ENCODE measurements around the gene ABCD3. TPM values are rescaled to one million over a fixed set of nuclear protein-coding genes. Genes with fewer than 3 reads are reported as not detected.

The ABCD3 gene
- total RNA-seq, 1 experiment from 2014 or later = 48.8 TPM

DNA sequence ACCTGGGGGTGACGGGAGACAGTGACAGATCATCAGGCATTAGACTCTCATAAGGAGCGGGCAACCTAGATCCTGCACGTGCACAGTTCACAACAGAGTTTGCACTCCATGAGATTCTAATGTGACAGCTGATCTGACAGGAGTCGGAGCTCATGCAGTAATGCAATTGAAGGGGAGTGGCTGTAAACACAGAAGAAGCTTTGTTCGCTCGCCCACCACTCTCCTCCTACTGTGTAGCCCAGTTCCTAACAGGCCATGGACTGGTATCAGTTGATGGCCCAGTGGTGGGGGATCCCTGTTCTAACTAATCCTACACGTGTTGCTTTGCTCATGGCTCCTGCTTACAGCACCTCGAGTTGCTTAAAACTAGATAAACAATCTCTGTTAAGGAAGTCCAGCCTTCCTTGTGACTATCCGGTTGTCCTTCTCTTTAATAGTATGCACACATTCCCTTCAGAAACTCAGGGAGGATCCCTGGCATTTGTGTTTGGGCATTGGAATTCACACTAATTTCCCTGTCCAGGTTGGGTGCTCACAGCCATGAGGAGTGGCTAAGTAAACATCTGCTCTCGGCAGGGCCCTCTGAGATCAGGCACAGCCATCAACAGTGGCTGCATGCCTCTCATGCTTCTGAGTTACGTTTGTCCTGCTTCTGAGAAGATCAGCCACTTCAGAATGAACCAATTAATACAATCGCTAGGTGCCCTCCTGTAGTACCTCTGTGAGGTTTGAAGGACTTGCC is 144.5 kb downstream of the ABCD3 start:
- Histone ChIP-seq H3K36me3 (ENCODE audit: control insufficient read depth in 1 of 2, insufficient read depth in 2 of 2, low read length in 2 of 2) (no peaks in the 10 kb centered on the region), H3K9me2 (ENCODE audit: insufficient read depth) (no peaks in the 10 kb centered on the region), H3K4me1 (ENCODE audit: control insufficient read depth in 1 of 2, insufficient read depth in 2 of 2, low read length in 2 of 2) (peaks cover 3 to 14% of the 10 kb centered on the region in 2 experiments; a peak in 2 of 4 replicates), H2AFZ (ENCODE audit: low read depth, low read length, poor library complexity, severe bottlenecking) (no peak overlapping the region), H3K9me3 (ENCODE audit: control insufficient read depth in 1 of 2, insufficient read depth in 1 of 2, low read depth in 1 of 2, low read length in 2 of 2) (no peaks in the 10 kb centered on the region), H3K79me2 (ENCODE audit: insufficient read depth, low read length) (no peaks in the 10 kb centered on the region), H3K4me2 (ENCODE audit: low read length) (no peak overlapping the region), H3K27ac (ENCODE audit: low read depth, low read length) (no peak overlapping the region), H4K20me1 (ENCODE audit: insufficient read depth) (no peaks in the 10 kb centered on the region), H3K27me3 (ENCODE audit: insufficient read depth, low read length) (no peaks in the 10 kb centered on the region), H3K4me3 (replicated peaks in 1 of 2; ENCODE audit: low read depth in 1 of 2, low read length in 2 of 2) (no peak overlapping the region), H3K9ac (ENCODE audit: low read length) (no peak overlapping the region)
- POLR2A ChIA-PET = no interaction called here
- TF ChIP-seq ZNF274 (IDR thresholded peaks at IDR 0.05; ENCODE audit: low read depth, low read length) (no peak), ELF1 (IDR thresholded peaks at IDR 0.05; ENCODE audit: borderline replicate concordance, low read depth) (no peak)
- RAD21 ChIA-PET (ENCODE audit: low non-redundant PET in 1 of 2, low total read pairs in 2 of 2, uncharacterized antibody in 2 of 2, unreplicated experiment in 2 of 2) = no interaction called here
- no peak for DNase-seq (ENCODE audit: low read depth, low spot score)
- BruUV-seq (replicated peaks) = no TSS peak
- CTCF ChIA-PET = no interaction called here
- intact Hi-C loops (cut with micrococcal nuclease) = no loop called here
- no peak for ATAC-seq

DNA sequence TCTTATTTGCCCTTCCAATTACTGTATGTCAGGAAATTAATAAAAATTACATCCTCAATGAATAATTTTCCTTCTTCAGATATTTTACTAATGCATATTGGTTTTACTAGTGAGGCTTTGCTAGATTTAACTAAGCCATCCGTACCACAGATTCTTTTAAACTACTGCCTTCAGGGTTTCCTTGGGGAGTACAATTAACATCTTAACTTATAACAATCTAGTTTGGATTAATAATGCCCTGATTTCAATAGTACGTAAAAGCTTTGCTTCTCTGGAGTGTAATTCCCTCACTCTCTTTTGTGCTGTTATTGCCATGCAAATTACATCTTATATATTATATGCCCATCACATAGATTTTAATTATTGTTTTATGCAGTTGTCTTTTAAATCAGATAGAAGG is 147.7 kb downstream of the ABCD3 start:
- H3K9me2 ChIP-seq (ENCODE audit: insufficient read depth) = no peaks in the 10 kb centered on the region
- POLR2A ChIA-PET = no interaction called here
- peaks cover 3 to 8% of the 10 kb centered on the region in 2 experiments; a peak in 2 of 4 replicates for H3K4me1 ChIP-seq (ENCODE audit: control insufficient read depth in 1 of 2, insufficient read depth in 2 of 2, low read length in 2 of 2)
- DNase-seq (ENCODE audit: low read depth, low spot score) (no peak), ATAC-seq (no peak)
- intact Hi-C loops (cut with micrococcal nuclease) = no loop called here
- no peak overlapping the region for H3K4me3 ChIP-seq (replicated peaks in 1 of 2; ENCODE audit: low read depth in 1 of 2, low read length in 2 of 2)
- no peaks in the 10 kb centered on the region for H3K9me3 ChIP-seq (ENCODE audit: control insufficient read depth in 1 of 2, insufficient read depth in 1 of 2, low read depth in 1 of 2, low read length in 2 of 2)
- no peaks in the 10 kb centered on the region for H3K36me3 ChIP-seq (ENCODE audit: control insufficient read depth in 1 of 2, insufficient read depth in 2 of 2, low read length in 2 of 2)
- H3K27ac ChIP-seq (ENCODE audit: low read depth, low read length) = no peak overlapping the region
- no peak overlapping the region for H3K9ac ChIP-seq (ENCODE audit: low read length)
- H2AFZ ChIP-seq (ENCODE audit: low read depth, low read length, poor library complexity, severe bottlenecking) = no peak overlapping the region
- CTCF ChIA-PET = no interaction called here
- no TSS peak for BruUV-seq (replicated peaks)
- no peak overlapping the region for H3K4me2 ChIP-seq (ENCODE audit: low read length)
- RAD21 ChIA-PET (ENCODE audit: low non-redundant PET in 1 of 2, low total read pairs in 2 of 2, uncharacterized antibody in 2 of 2, unreplicated experiment in 2 of 2) = no interaction called here
- H3K79me2 ChIP-seq (ENCODE audit: insufficient read depth, low read length) = no peaks in the 10 kb centered on the region
- no peaks in the 10 kb centered on the region for H3K27me3 ChIP-seq (ENCODE audit: insufficient read depth, low read length)
- H4K20me1 ChIP-seq (ENCODE audit: insufficient read depth) = no peaks in the 10 kb centered on the region
- no peak for TF ChIP-seq CBX3 (IDR thresholded peaks at IDR 0.05; ENCODE audit: low read depth)
- TF ChIP-seq ZFX (IDR thresholded peaks at IDR 0.05) = no peak
- no peak for TF ChIP-seq EGR1 (IDR thresholded peaks at IDR 0.05; ENCODE audit: low read depth)
- TF ChIP-seq SRF (IDR thresholded peaks at IDR 0.05; ENCODE audit: low read depth) = no peak
- TF ChIP-seq TCF7L2 (IDR thresholded peaks at IDR 0.05; ENCODE audit: borderline replicate concordance, extremely low read depth, insufficient read depth, insufficient read length) = no peak
- TF ChIP-seq EZH2phosphoT487 (IDR thresholded peaks at IDR 0.05; ENCODE audit: borderline replicate concordance) = no peak
- no peak for TF ChIP-seq EZH2 (IDR thresholded peaks at IDR 0.05)
- no peak for TF ChIP-seq JUND (IDR thresholded peaks at IDR 0.05)
- TF ChIP-seq ZBTB33 (IDR thresholded peaks at IDR 0.05; ENCODE audit: extremely low read depth, insufficient replicate concordance, low read length) = no peak
- TF ChIP-seq SIN3A (IDR thresholded peaks at IDR 0.05; ENCODE audit: low read depth) = no peak
- no peak for TF ChIP-seq RAD21 (IDR thresholded peaks at IDR 0.05; ENCODE audit: low read depth)
- TF ChIP-seq, protein P1, sequence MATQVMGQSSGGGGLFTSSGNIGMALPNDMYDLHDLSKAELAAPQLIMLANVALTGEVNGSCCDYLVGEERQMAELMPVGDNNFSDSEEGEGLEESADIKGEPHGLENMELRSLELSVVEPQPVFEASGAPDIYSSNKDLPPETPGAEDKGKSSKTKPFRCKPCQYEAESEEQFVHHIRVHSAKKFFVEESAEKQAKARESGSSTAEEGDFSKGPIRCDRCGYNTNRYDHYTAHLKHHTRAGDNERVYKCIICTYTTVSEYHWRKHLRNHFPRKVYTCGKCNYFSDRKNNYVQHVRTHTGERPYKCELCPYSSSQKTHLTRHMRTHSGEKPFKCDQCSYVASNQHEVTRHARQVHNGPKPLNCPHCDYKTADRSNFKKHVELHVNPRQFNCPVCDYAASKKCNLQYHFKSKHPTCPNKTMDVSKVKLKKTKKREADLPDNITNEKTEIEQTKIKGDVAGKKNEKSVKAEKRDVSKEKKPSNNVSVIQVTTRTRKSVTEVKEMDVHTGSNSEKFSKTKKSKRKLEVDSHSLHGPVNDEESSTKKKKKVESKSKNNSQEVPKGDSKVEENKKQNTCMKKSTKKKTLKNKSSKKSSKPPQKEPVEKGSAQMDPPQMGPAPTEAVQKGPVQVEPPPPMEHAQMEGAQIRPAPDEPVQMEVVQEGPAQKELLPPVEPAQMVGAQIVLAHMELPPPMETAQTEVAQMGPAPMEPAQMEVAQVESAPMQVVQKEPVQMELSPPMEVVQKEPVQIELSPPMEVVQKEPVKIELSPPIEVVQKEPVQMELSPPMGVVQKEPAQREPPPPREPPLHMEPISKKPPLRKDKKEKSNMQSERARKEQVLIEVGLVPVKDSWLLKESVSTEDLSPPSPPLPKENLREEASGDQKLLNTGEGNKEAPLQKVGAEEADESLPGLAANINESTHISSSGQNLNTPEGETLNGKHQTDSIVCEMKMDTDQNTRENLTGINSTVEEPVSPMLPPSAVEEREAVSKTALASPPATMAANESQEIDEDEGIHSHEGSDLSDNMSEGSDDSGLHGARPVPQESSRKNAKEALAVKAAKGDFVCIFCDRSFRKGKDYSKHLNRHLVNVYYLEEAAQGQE (IDR thresholded peaks at IDR 0.05; ENCODE audit: low read depth) = no peak
- no peak for TF ChIP-seq POLR2AphosphoS5 (IDR thresholded peaks at IDR 0.05; ENCODE audit: low read depth, low read length)
- no peak for TF ChIP-seq CEBPB (IDR thresholded peaks at IDR 0.05; ENCODE audit: low read depth)
- TF ChIP-seq, protein P2, sequence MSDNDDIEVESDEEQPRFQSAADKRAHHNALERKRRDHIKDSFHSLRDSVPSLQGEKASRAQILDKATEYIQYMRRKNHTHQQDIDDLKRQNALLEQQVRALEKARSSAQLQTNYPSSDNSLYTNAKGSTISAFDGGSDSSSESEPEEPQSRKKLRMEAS (IDR thresholded peaks at IDR 0.05) = no peak
